ENCODE results near the gene NAGS. TPM values are rescaled to one million over a fixed set of nuclear protein-coding genes. Genes with fewer than 3 reads are reported as not detected.
"Not testable (repeated sequence)": the region's sequence is repeated elsewhere in the genome, so short reads cannot be mapped to it uniquely, and the experiment has no call there.

The NAGS gene
- total and polyA plus RNA-seq, 2 experiments from 2014 or later: 4.2 to 7.2 TPM

GRCh38 chr17:43956222-43956621 lies 48.2 kb upstream of the NAGS start (continued):
- TF ChIP-seq STAT1 (IDR thresholded peaks at IDR 0.05; ENCODE audit: unreplicated experiment): no peak
- TF ChIP-seq, protein P1, sequence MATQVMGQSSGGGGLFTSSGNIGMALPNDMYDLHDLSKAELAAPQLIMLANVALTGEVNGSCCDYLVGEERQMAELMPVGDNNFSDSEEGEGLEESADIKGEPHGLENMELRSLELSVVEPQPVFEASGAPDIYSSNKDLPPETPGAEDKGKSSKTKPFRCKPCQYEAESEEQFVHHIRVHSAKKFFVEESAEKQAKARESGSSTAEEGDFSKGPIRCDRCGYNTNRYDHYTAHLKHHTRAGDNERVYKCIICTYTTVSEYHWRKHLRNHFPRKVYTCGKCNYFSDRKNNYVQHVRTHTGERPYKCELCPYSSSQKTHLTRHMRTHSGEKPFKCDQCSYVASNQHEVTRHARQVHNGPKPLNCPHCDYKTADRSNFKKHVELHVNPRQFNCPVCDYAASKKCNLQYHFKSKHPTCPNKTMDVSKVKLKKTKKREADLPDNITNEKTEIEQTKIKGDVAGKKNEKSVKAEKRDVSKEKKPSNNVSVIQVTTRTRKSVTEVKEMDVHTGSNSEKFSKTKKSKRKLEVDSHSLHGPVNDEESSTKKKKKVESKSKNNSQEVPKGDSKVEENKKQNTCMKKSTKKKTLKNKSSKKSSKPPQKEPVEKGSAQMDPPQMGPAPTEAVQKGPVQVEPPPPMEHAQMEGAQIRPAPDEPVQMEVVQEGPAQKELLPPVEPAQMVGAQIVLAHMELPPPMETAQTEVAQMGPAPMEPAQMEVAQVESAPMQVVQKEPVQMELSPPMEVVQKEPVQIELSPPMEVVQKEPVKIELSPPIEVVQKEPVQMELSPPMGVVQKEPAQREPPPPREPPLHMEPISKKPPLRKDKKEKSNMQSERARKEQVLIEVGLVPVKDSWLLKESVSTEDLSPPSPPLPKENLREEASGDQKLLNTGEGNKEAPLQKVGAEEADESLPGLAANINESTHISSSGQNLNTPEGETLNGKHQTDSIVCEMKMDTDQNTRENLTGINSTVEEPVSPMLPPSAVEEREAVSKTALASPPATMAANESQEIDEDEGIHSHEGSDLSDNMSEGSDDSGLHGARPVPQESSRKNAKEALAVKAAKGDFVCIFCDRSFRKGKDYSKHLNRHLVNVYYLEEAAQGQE (IDR thresholded peaks at IDR 0.05; ENCODE audit: unreplicated experiment): no peak
- no peak for TF ChIP-seq EZH2 (IDR thresholded peaks at IDR 0.05; ENCODE audit: low read depth, unreplicated experiment)

- no peak overlapping the region for H3K4me2 ChIP-seq
- no peaks in the 10 kb centered on the region for H3K36me3 ChIP-seq (ENCODE audit: insufficient read depth)
- no peaks in the 10 kb centered on the region for H3K79me2 ChIP-seq (replicated peaks; ENCODE audit: insufficient read depth)
- DNase-seq (ENCODE audit: low spot score): no peak
- Mint-ChIP-seq H3K36me3 (ENCODE audit: low read depth) (no peaks in the 10 kb centered on the region), H3K27ac (no peak overlapping the region), H3K27me3 (ENCODE audit: insufficient read depth, low read depth, poor library complexity) (peaks cover 21% of the 10 kb centered on the region), H3K4me3 (no peak overlapping the region), H3K9me3 (no peaks in the 10 kb centered on the region), H3K4me1 (no peaks in the 10 kb centered on the region)
- H3F3A ChIP-seq (replicated peaks; ENCODE audit: low read depth): no peaks in the 10 kb centered on the region
- H3K9me2 ChIP-seq (ENCODE audit: insufficient read depth): no peaks in the 10 kb centered on the region
- H3K4me1 ChIP-seq (ENCODE audit: insufficient read depth): no peaks in the 10 kb centered on the region; the same call in 1 of the 2 replicates
- TF ChIP-seq NANOG (IDR thresholded peaks at IDR 0.05; ENCODE audit: borderline replicate concordance): no peak
- TF ChIP-seq, protein P2, sequence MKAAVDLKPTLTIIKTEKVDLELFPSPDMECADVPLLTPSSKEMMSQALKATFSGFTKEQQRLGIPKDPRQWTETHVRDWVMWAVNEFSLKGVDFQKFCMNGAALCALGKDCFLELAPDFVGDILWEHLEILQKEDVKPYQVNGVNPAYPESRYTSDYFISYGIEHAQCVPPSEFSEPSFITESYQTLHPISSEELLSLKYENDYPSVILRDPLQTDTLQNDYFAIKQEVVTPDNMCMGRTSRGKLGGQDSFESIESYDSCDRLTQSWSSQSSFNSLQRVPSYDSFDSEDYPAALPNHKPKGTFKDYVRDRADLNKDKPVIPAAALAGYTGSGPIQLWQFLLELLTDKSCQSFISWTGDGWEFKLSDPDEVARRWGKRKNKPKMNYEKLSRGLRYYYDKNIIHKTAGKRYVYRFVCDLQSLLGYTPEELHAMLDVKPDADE (IDR thresholded peaks at IDR 0.05): no peak
- TF ChIP-seq CREB1 (CRISPR knock-in tag; IDR thresholded peaks at IDR 0.05; ENCODE audit: low read depth): no peak
- no peak for TF ChIP-seq EZH2 (IDR thresholded peaks at IDR 0.05; ENCODE audit: low read depth, unreplicated experiment)
- TF ChIP-seq JUNB (IDR thresholded peaks at IDR 0.05; ENCODE audit: unreplicated experiment): no peak
- no peak for TF ChIP-seq ZNF114 (CRISPR knock-in tag; IDR thresholded peaks at IDR 0.05)
- TF ChIP-seq EZH2phosphoT487 (IDR thresholded peaks at IDR 0.05; ENCODE audit: unreplicated experiment): no peak
- H3K27me3 ChIP-seq (ENCODE audit: insufficient read depth): peaks cover 11% of the 10 kb centered on the region
- no peak overlapping the region for H3K4me3 ChIP-seq
- H2AFZ ChIP-seq: no peak overlapping the region
- no peak for ATAC-seq
- H4K20me1 ChIP-seq (replicated peaks; ENCODE audit: insufficient read depth): no peaks in the 10 kb centered on the region; the same call in 1 of the 2 replicates
- no peak overlapping the region for H3K27ac ChIP-seq (ENCODE audit: low read depth)
These were observed 45.6 kb upstream of the NAGS start for GRCh38 chr17:43958748-43959352.

DNA sequence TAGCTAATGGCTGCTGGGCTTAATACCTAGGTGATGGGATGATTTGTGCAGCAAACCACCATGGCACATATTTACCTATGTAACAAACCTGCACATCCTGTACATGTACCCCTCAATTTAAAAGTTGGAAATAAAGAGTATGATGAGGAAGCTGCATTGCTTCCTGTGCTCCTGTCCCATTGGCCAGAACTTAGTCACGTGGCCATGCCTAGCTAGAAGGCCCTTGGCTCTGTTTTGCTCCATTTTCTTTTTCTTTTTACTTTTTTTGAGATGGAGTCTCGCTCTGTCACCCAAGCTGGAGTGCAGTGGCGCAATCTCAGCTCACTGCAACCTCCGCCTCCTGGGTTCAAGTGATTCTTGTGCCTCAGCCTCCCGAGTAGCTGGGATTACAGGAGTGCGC lies 43.1 kb upstream of the NAGS start:
- H3K36me3 Mint-ChIP-seq (ENCODE audit: low read depth); H3K36me3 ChIP-seq (ENCODE audit: insufficient read depth); H3K4me3 Mint-ChIP-seq; H3K79me2 ChIP-seq (replicated peaks; ENCODE audit: insufficient read depth); DNase-seq (ENCODE audit: low spot score); H3K9me2 ChIP-seq (ENCODE audit: insufficient read depth); H3K27ac ChIP-seq (ENCODE audit: low read depth); H3K27ac Mint-ChIP-seq; H3K27me3 ChIP-seq (ENCODE audit: insufficient read depth); H3K4me3 ChIP-seq; H3K4me2 ChIP-seq; H2AFZ ChIP-seq; ATAC-seq; H3K4me1 Mint-ChIP-seq; H4K20me1 ChIP-seq (replicated peaks; ENCODE audit: insufficient read depth); H3K4me1 ChIP-seq (ENCODE audit: insufficient read depth); H3K9me3 Mint-ChIP-seq; H3F3A ChIP-seq (replicated peaks; ENCODE audit: low read depth): not testable (repeated sequence)
- peaks cover 11% of the 10 kb centered on the region for H3K27me3 Mint-ChIP-seq (ENCODE audit: insufficient read depth, low read depth, poor library complexity)
